Common myeloid progenitor, CD34-positive (primary cell): ENCODE data around the gene MKLN1.

Source experiments
- CTCF ChIA-PET: fragments of 350-600 bp; sonication (Branson Sonifier 250); formaldehyde crosslinking; loops from one replicate; lab custom pipeline; 2021; ENCODE audit warnings: antibody characterized with exemption; lab: Charles Lee
- POLR2A ChIA-PET: fragments of 350-600 bp; sonication (Branson Sonifier 250); formaldehyde crosslinking; loops from one replicate; lab custom pipeline; 2021; ENCODE audit warnings: antibody characterized with exemption; lab: Charles Lee
- DNase-seq, 3 donors: peaks; one replicate each; pipeline versions ENCODE4 v3.0.0 to v3.0.0-alpha.2; 2013
- H3K27ac ChIP-seq, 2 experiments: 1 replicate in 1 of 2; 2 replicates in 1 of 2; pipeline ENCODE4 v1.7.0; 2013; ENCODE audit warnings: inconsistent platforms in 2 of 2, low read length in 2 of 2, mild to moderate bottlenecking in 2 of 2, low read depth in 1 of 2, moderate library complexity in 1 of 2; ENCODE audit not compliant: severe bottlenecking in 2 of 2, insufficient read depth in 1 of 2, poor library complexity in 1 of 2
- H3K27me3 ChIP-seq, 5 experiments: replicated peaks in 2 of 5; 1 replicate in 3 of 5; 2 replicates in 2 of 5; pipeline versions ENCODE4 v1.6.1 to v1.7.0; 2013; ENCODE audit warnings: low read length in 4 of 5, mild to moderate bottlenecking in 2 of 5, moderate library complexity in 2 of 5, inconsistent platforms in 1 of 5; ENCODE audit not compliant: insufficient read depth in 5 of 5, control insufficient read depth in 4 of 5
- H3K36me3 ChIP-seq, 4 experiments: 1 replicate in 2 of 4; 2 replicates in 2 of 4; pipeline versions ENCODE4 v1.6.1 to v1.7.0; 2013; ENCODE audit warnings: low read length in 3 of 4, control low read depth in 1 of 4, mild to moderate bottlenecking in 1 of 4; ENCODE audit not compliant: control insufficient read depth in 4 of 4, insufficient read depth in 4 of 4
- H3K4me1 ChIP-seq, 4 experiments: 1 replicate in 3 of 4; 2 replicates in 1 of 4; pipeline versions ENCODE4 v1.6.1 to v1.7.1; 2013; ENCODE audit warnings: low read length in 3 of 4, mild to moderate bottlenecking in 3 of 4, control low read depth in 1 of 4, inconsistent platforms in 1 of 4, moderate library complexity in 1 of 4; ENCODE audit not compliant: control insufficient read depth in 4 of 4, insufficient read depth in 4 of 4; ENCODE audit errors: control extremely low read depth in 1 of 4
- H3K4me3 ChIP-seq, 7 experiments: 1 replicate in 4 of 7; 2 replicates in 3 of 7; pipeline versions ENCODE4 v1.5.1 to v1.7.0; 2013; ENCODE audit warnings: mild to moderate bottlenecking in 7 of 7, low read length in 6 of 7, moderate library complexity in 6 of 7, inconsistent platforms in 2 of 7, low read depth in 2 of 7, control low read depth in 1 of 7; ENCODE audit not compliant: insufficient read depth in 4 of 7, control insufficient read depth in 1 of 7; ENCODE audit errors: extremely low read depth in 1 of 7
- H3K9me3 ChIP-seq, 5 experiments: 1 replicate in 4 of 5; 2 replicates in 1 of 5; pipeline versions ENCODE4 v1.6.1 to v1.7.1; 2013; ENCODE audit warnings: low read length in 4 of 5, mild to moderate bottlenecking in 2 of 5, inconsistent platforms in 1 of 5, low read depth in 1 of 5, moderate library complexity in 1 of 5; ENCODE audit not compliant: control insufficient read depth in 4 of 5, insufficient read depth in 2 of 5; ENCODE audit errors: control extremely low read depth in 1 of 5
- WGBS: methylation state at CpG from one replicate; pipeline ENCODE4 v1.1.5; 2013; ENCODE audit not compliant: insufficient coverage; 5-methylcytosine and 5-hydroxymethylcytosine counted together

MKLN1 gene

DNA sequence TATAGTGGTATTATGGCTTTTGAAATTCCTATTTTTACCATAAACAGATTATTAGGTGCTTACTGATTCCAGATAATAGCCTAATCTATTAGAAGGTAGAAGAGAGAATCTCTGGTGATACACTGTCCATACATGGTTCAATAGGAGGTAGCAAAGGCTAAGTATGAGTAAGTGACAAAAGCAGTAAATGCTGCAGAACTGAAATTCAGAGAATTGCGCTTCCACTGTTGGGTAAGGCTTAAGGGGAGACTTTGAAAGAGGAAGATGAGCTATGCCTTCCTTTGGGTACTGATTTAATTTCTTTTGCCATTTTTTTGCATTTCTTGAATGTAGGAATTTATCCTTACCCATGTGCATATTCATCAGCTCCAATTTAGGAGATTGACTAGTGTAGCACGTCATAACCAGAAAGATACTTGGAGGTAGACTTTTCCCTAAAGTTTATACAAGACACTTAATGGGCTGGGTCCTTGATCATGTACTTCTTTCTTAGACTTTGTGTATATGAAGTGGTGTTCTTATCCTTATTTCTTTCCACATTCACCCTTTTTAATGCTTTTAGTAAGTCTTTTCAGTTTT, 15.3 kb downstream of the MKLN1 start:
- CTCF ChIA-PET = no interaction called here
- DNase-seq = no peak
- Histone ChIP-seq H3K27ac (no peak overlapping the region), H3K9me3 (peaks cover 0 to 14% (median 5%) of the 10 kb centered on the region in 5 experiments), H3K36me3 (peaks cover 0 to 13% (median 5%) of the 10 kb centered on the region in 4 experiments), H3K4me3 (no peak overlapping the region), H3K4me1 (peaks cover 0 to 2% (median 0%) of the 10 kb centered on the region in 4 experiments), H3K27me3 (no peaks in the 10 kb centered on the region)
- WGBS = 100% methylated on average over 1 of the region's 2 CpGs
- POLR2A ChIA-PET = no interaction called here

DNA sequence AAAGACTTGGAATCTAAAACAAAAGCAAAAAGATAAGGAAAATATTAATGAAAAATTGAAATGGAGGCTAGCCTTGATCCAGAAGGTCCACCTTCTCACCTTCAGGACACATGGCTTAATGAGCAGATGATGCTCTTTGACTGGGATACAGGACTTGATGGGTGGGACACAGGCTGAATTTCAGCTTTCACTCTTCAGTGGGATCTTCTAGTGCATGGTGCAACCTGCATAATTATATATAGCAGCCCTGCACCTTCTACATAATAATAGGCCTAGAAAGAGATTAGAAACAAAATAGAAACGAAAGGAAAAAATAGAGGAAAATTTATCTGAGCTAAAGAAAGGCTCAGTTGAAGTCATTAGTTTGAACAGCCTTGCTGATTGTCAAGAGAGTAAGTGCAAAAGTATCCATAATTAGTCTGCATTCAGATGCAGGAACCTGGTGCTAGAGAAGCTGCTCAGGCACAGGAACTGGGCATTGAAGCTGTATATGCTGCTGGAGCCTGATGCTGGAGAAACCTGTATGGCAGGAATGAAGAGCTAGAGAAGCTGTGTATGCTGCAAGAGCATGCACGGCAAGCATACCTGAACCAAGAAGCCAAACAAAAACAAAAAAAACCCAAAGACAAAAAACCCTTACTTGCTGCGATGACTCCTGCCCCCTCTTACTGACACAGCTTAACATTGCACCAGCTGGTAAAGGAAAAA, 19.4 kb downstream of the MKLN1 start:
- Histone ChIP-seq H3K9me3 (peaks cover 0 to 7% (median 5%) of the 10 kb centered on the region in 5 experiments), H3K4me1 (no peaks in the 10 kb centered on the region), H3K36me3 (peaks cover 6 to 9% (median 7%) of the 10 kb centered on the region in 4 experiments), H3K4me3 (no peak overlapping the region), H3K27me3 (no peaks in the 10 kb centered on the region), H3K27ac (no peak overlapping the region)
- DNase-seq = no peak
- 100% methylated on average over 1 of the region's 3 CpGs for WGBS
- ChIA-PET CTCF (interaction anchor here (1.2 to 1.9 kb wide), 2 partner anchors 9 to 10 kb away, joined by 4 read pairs; no protein-coding TSS in a partner anchor), POLR2A (interaction anchor here (0.7 kb wide), 1 partner anchor 10 kb away, joined by 3 read pairs; no protein-coding TSS in a partner anchor)

DNA sequence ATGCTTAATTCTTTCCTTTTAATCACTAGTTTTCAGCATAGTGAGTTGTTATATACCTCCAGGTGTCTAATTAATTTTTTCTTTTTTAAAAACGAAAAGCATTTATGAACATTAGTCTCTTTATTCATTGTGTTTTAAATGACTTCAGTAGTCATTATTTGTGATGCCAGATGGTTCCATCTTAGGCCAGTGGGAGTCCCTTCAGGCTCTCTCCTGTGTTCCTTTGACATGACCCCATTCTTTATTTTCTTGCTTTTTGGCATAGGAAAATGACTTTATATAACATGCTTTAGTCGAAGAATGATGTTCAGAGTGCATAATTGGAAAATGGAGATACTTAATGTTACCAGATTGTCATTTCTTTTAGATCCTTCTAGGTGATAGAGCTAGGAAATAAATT, 24.4 kb downstream of the MKLN1 start:
- DNase-seq = no peak
- Histone ChIP-seq H3K36me3 (peaks cover 6 to 8% (median 7%) of the 10 kb centered on the region in 4 experiments), H3K27ac (no peak overlapping the region), H3K4me1 (peaks cover 0 to 9% (median 1%) of the 10 kb centered on the region in 4 experiments), H3K4me3 (no peak overlapping the region), H3K27me3 (no peaks in the 10 kb centered on the region), H3K9me3 (peaks cover 0 to 7% (median 5%) of the 10 kb centered on the region in 5 experiments)
- ChIA-PET POLR2A (interaction anchor here (1.1 kb wide), 1 partner anchor 143 kb away, joined by 4 read pairs; no protein-coding TSS in a partner anchor), CTCF (interaction anchor here (0.6 to 1.7 kb wide), 2 partner anchors 15 to 71 kb away, joined by 3 to 4 read pairs; no protein-coding TSS in a partner anchor)
- WGBS = no CpG with 5 or more reads among the region's 2 CpGs

DNA sequence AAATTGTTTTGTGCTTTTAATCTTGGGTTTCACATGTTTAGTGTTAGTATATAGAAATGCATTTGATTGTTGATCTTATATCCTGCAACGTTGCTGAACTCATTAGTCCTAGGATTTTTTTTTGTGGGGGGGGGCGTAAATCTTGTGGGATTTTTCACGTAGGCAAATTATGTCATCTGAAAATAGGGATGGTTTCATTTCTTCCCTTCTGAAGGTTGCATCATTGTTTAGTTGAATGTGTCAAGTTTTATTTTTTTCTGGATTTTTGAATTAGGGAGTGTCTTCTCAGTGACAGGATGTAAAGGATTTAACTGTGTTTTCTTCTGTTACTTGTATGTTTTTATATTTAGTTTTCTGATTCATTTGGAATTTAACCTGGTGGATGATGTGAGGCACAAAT, 26.7 kb downstream of the MKLN1 start:
- 40% methylated on average over 1 of the region's 3 CpGs for WGBS
- CTCF ChIA-PET = interaction anchor here (1.2 kb wide), 1 partner anchor 31 kb away, joined by 3 read pairs; no protein-coding TSS in a partner anchor
- DNase-seq = no peak
- Histone ChIP-seq H3K9me3 (peaks cover 0 to 8% (median 5%) of the 10 kb centered on the region in 5 experiments), H3K27me3 (no peaks in the 10 kb centered on the region), H3K4me3 (no peak overlapping the region), H3K27ac (no peak overlapping the region), H3K4me1 (peaks cover 0 to 9% (median 1%) of the 10 kb centered on the region in 4 experiments), H3K36me3 (peaks cover 7 to 8% (median 7%) of the 10 kb centered on the region in 4 experiments)
- POLR2A ChIA-PET = no interaction called here

DNA sequence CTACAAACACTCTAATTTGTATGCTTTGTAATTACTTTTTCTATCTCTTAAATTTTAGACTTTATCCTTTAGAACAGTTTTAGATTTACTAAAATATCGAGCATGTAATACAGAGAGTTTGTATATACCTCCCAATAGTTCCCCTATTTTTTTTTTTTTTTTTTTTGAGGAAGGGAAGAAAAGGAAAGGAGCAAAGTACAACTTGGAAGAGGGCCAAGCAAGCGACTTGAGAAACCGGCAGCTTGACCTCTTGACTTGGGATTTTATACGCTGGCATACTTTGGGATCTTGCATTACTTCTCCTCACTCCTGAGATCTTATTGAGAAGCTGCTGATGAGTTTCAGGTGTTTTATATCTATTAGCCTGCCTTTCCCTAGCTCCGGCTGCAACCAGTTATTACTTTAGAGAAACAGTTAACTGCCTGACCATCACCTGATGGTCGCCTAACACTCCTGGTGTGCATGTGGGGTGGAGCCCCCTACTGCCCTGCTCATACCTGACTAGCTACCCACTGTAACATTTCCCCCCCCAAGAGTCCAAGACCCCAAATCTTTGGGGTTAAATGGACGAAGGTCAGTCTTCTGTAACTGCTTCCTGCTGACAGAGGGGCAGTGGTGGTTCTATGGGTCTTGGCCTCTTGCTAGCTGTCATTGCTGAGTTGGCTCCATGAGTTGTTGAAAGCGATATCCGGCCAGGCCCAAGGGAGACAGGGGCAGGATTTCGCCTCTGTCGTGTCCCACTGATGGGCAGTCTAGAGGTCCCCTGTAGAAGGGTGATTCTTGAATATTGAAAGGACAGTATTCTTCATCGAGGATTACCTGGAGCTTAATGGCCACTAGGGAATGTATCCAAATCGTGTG, 28.5 kb downstream of the MKLN1 start:
- H3K9me3 ChIP-seq = peaks cover 0 to 3% (median 0%) of the 10 kb centered on the region in 5 experiments
- peak in 1 of 3 donors; percentile 33 for DNase-seq
- 78% methylated on average over 11 of the region's 13 CpGs for WGBS
- no peak overlapping the region for H3K27ac ChIP-seq
- H3K27me3 ChIP-seq = no peaks in the 10 kb centered on the region
- ChIA-PET CTCF (interaction anchor here (1.2 to 1.6 kb wide), 2 partner anchors 8 to 10 kb away, joined by 5 read pairs; no protein-coding TSS in a partner anchor), POLR2A (interaction anchor here (0.7 kb wide), 1 partner anchor 1049 kb away, joined by 4 read pairs; no protein-coding TSS in a partner anchor)
- H3K36me3 ChIP-seq = peaks cover 0 to 2% (median under 1%) of the 10 kb centered on the region in 4 experiments
- H3K4me3 ChIP-seq = peak overlapping the region in 1 of 7 experiments; percentile 23
- H3K4me1 ChIP-seq = peaks cover 0 to 10% (median 4%) of the 10 kb centered on the region in 4 experiments

DNA sequence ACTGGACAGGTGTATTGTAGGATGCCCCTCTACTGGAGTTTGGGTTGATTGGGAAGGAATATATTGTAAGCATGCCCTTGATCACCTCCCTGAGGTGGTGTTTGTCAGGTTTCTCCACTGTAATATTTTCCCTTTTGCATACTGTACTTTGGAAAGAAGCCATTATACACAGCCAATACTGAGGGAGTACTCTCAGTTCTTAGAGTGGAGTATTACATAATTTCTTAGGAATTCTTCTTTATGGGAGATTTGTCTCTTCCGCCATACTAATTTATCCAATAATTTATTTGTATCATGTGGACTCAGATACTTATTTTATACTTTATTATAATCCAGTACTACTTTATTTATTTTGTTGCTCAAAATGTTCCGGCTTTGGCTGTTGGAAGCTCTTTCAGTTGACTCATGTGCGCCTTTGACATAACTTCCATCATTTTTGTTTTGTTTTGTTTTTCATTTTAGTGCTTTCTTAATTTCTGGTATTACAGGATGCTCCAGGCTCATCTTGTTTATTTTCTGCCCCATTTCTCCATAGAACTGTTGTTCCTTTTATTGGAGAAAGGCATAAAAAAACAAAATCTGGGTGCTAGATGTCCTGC, 29.7 kb downstream of the MKLN1 start:
- POLR2A ChIA-PET = no interaction called here
- no CpG with 5 or more reads among the region's 3 CpGs for WGBS

More for the DNA sequence above, 29.7 kb downstream of the MKLN1 start:
- DNase-seq = no peak
- Histone ChIP-seq H3K4me1 (peaks cover 0 to 15% (median 6%) of the 10 kb centered on the region in 4 experiments), H3K27me3 (no peaks in the 10 kb centered on the region), H3K36me3 (peaks cover 0 to 2% (median under 1%) of the 10 kb centered on the region in 4 experiments), H3K4me3 (no peak overlapping the region), H3K27ac (no peak overlapping the region), H3K9me3 (peaks cover 0 to 3% (median 0%) of the 10 kb centered on the region in 5 experiments)
- CTCF ChIA-PET = interaction anchor here (0.6 kb wide), 1 partner anchor 8 kb away, joined by 3 read pairs; no protein-coding TSS in a partner anchor
